A549 treated with CpdA at 1 μM for 4 hours (cell line): ENCODE results near the gene RNLS. TPM values are rescaled to one million over a fixed set of nuclear protein-coding genes. Genes with fewer than 3 reads are reported as not detected.

Source experiments
- total RNA-seq: library from RNA; stranded (reverse); fragments of 200-300 nt; extraction: Qiagen RNA extraction; gene quantifications from 5 replicates; pipeline ENCODE4 v1.2.3, GENCODE V29; 2022; ENCODE audit warnings: low read depth

Gene RNLS
- 8.2 to 10.9 TPM (median 8.2 TPM) in 5 replicates for total RNA-seq

GRCh38 chr10:88582806-88583583 is at the start of gene RNLS:
Gene RNLS (minus strand): TSS chr10:88583318.

GRCh38 chr10:88586462-88586861 is 3.3 kb upstream of the RNLS start, which contains the start of gene LIPJ:
Gene LIPJ (plus strand): TSS chr10:88586762. CDS start chr10:88590688, 3,926 bp downstream.

Other genes starting within 250 kb of the RNLS start
- gene LIPJ, start 3.4 kb upstream of the RNLS start, total RNA-seq, result not detected in 5 replicates
- not detected in 5 replicates for gene LIPF, start 81.1 kb upstream of the RNLS start, total RNA-seq
- not detected in 5 replicates for gene LIPK, start 122.9 kb upstream of the RNLS start, total RNA-seq
- gene LIPN, start 176.7 kb upstream of the RNLS start, total RNA-seq, result not detected in 5 replicates
- not detected in 5 replicates for gene LIPM, start 219.4 kb upstream of the RNLS start, total RNA-seq